GM12878 (cell line): ENCODE data around the gene EPN1.

Source experiments
- ETV6 ChIP-seq, 2 experiments: fragments of 450-650 bp in 1 of 2; IDR thresholded peaks in 1 of 2; conservative IDR thresholded peaks in 1 of 2; 2 replicates each; pipeline ENCODE4 v1.6.1; 2014; ENCODE audit warnings: antibody characterized with exemption in 1 of 2, borderline replicate concordance in 1 of 2, low read depth in 1 of 2, mild to moderate bottlenecking in 1 of 2, moderate library complexity in 1 of 2
- EZH2 ChIP-seq: IDR thresholded peaks from 2 replicates; pipeline ENCODE4 v1.6.1; 2012; ENCODE audit warnings: low read depth, mild to moderate bottlenecking, control low read depth, inconsistent platforms, low read length, borderline replicate concordance; ENCODE audit not compliant: control insufficient read depth
- NBN ChIP-seq: fragments of 450-650 bp; IDR thresholded peaks from 2 replicates; pipeline ENCODE4 v1.6.1; 2016
- POLR2AphosphoS5 ChIP-seq: IDR thresholded peaks from 2 replicates; pipeline ENCODE4 v1.6.1; 2011; ENCODE audit warnings: mild to moderate bottlenecking, low read length, inconsistent platforms
- SMAD5 ChIP-seq: IDR thresholded peaks from 2 replicates; pipeline ENCODE4 v1.6.1; 2016; ENCODE audit warnings: antibody characterized with exemption, low read depth
- SMC3 ChIP-seq: IDR thresholded peaks from 2 replicates; pipeline ENCODE4 v1.6.1; 2011; ENCODE audit warnings: low read length, improper control_type of control experiment, borderline replicate concordance
- SPI1 ChIP-seq: IDR thresholded peaks from 2 replicates; pipeline ENCODE4 v1.6.1; 2011; ENCODE audit warnings: low read depth, mild to moderate bottlenecking, low read length, moderate library complexity, borderline replicate concordance; ENCODE audit not compliant: insufficient read depth
- STAT3 ChIP-seq: IDR thresholded peaks from 2 replicates; pipeline ENCODE4 v1.6.1; 2011; ENCODE audit warnings: low read depth, low read length, improper control_type of control experiment
- TF ChIP-seq, protein P1 (sequence below): fragments of 450-650 bp; IDR thresholded peaks from 2 replicates; pipeline ENCODE4 v1.6.1; 2017; ENCODE audit warnings: antibody characterized with exemption, mild to moderate bottlenecking, moderate library complexity
- TF ChIP-seq, protein P2 (sequence below), 3 experiments: IDR thresholded peaks in 2 of 3; conservative IDR thresholded peaks in 1 of 3; 2 replicates each; pipeline ENCODE4 v1.5.1; 2011; ENCODE audit warnings: low read depth in 3 of 3, low read length in 3 of 3, mild to moderate bottlenecking in 3 of 3, control low read depth in 2 of 3, moderate library complexity in 2 of 3, inconsistent platforms in 1 of 3, mixed read lengths in 1 of 3; ENCODE audit not compliant: control insufficient read depth in 2 of 3, insufficient read depth in 1 of 3; ENCODE audit errors: extremely low read depth in 1 of 3

DNA sequence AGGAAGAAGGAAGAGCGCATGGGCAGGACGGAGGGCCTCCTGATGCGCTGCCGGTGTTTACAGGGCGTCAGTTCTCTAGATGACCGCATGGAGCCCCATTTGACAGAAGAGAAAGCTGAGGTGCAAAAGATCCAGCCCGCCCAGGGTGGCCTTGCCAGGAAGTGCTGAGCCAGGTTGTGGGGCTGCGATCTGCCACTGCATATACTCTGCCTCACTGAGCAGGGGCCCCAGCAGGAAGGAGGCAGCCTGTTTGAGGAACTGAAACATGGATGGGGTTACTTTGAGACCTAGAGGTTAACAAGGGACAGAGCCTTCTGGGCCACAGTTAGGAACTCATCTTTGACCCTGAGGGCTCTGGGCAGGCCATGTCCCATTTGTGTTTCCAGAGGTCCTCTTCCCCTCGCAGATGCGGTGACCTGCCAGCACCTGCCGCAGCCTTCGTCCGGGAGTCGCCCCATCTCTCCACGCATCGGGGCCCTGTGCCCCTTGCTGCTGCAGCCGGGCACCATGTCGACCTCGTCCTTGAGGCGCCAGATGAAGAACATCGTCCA, 3.2 kb downstream of the EPN1 start:
- peak; percentile 99 for TF ChIP-seq SPI1
- TF ChIP-seq SMAD5, result no peak
- peak in 1 of 2 experiments; percentile 87; a peak in 1 of 4 replicates for TF ChIP-seq ETV6 (conservative IDR thresholded peaks at IDR 0.05 in 1 of 2, IDR thresholded peaks at IDR 0.05 in 1 of 2; ENCODE audit: borderline replicate concordance in 1 of 2, low read depth in 1 of 2)
- TF ChIP-seq NBN, result peak; percentile 70; the same call in 1 of the 2 replicates
- TF ChIP-seq SMC3, result peak; percentile 25; the same call in 1 of the 2 replicates
- 0 out of 2 replicates have a peak, but pooled peaks have one; percentile 69 for TF ChIP-seq STAT3
- TF ChIP-seq, protein P1, sequence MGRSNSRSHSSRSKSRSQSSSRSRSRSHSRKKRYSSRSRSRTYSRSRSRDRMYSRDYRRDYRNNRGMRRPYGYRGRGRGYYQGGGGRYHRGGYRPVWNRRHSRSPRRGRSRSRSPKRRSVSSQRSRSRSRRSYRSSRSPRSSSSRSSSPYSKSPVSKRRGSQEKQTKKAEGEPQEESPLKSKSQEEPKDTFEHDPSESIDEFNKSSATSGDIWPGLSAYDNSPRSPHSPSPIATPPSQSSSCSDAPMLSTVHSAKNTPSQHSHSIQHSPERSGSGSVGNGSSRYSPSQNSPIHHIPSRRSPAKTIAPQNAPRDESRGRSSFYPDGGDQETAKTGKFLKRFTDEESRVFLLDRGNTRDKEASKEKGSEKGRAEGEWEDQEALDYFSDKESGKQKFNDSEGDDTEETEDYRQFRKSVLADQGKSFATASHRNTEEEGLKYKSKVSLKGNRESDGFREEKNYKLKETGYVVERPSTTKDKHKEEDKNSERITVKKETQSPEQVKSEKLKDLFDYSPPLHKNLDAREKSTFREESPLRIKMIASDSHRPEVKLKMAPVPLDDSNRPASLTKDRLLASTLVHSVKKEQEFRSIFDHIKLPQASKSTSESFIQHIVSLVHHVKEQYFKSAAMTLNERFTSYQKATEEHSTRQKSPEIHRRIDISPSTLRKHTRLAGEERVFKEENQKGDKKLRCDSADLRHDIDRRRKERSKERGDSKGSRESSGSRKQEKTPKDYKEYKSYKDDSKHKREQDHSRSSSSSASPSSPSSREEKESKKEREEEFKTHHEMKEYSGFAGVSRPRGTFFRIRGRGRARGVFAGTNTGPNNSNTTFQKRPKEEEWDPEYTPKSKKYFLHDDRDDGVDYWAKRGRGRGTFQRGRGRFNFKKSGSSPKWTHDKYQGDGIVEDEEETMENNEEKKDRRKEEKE, result no peak
- peak; percentile 73; the same call in 1 of the 2 replicates for TF ChIP-seq POLR2AphosphoS5
- no peak for TF ChIP-seq EZH2
- TF ChIP-seq, protein P2, sequence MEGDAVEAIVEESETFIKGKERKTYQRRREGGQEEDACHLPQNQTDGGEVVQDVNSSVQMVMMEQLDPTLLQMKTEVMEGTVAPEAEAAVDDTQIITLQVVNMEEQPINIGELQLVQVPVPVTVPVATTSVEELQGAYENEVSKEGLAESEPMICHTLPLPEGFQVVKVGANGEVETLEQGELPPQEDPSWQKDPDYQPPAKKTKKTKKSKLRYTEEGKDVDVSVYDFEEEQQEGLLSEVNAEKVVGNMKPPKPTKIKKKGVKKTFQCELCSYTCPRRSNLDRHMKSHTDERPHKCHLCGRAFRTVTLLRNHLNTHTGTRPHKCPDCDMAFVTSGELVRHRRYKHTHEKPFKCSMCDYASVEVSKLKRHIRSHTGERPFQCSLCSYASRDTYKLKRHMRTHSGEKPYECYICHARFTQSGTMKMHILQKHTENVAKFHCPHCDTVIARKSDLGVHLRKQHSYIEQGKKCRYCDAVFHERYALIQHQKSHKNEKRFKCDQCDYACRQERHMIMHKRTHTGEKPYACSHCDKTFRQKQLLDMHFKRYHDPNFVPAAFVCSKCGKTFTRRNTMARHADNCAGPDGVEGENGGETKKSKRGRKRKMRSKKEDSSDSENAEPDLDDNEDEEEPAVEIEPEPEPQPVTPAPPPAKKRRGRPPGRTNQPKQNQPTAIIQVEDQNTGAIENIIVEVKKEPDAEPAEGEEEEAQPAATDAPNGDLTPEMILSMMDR (IDR thresholded peaks at IDR 0.05 in 2 of 3, conservative IDR thresholded peaks at IDR 0.05 in 1 of 3; ENCODE audit: control insufficient read depth in 2 of 3, extremely low read depth in 1 of 3, insufficient read depth in 1 of 3, low read depth in 3 of 3, low read length in 3 of 3), result peak; percentile 8 to 50 (median 48); a peak in 3 of 6 replicates
